ENCODE data around the gene APBA1. TPM values are rescaled to one million over a fixed set of nuclear protein-coding genes. Genes with fewer than 3 reads are reported as not detected.

APBA1 gene
- polyA plus RNA-seq, 2 donors: 0.82 to 1.3 TPM

- 71 to 76% methylated on average over 4 of the region's 4 CpGs for WGBS, 2 donors
- H3K4me3 ChIP-seq (ENCODE audit: low read depth in 1 of 2, low read length in 2 of 2): no peak overlapping the region
Measured at GRCh38 chr9:69678843-69679538, 6.8 kb upstream of the APBA1 start.

GRCh38 chr9:69677931-69678330 lies 5.8 kb upstream of the APBA1 start:
- H3K27ac ChIP-seq (ENCODE audit: low read depth in 2 of 2, low read length in 1 of 2): no peak overlapping the region
- no peak overlapping the region for H3K4me3 ChIP-seq (ENCODE audit: low read depth in 1 of 2, low read length in 2 of 2)
- no peaks in the 10 kb centered on the region for H3K9me3 ChIP-seq (ENCODE audit: control insufficient read depth in 2 of 2, insufficient read depth in 1 of 2, low read depth in 1 of 2, low read length in 1 of 2)
- no peaks in the 10 kb centered on the region for H3K27me3 ChIP-seq (ENCODE audit: control insufficient read depth in 1 of 2, insufficient read depth in 2 of 2, low read length in 2 of 2)
- H3K36me3 ChIP-seq (ENCODE audit: control insufficient read depth in 2 of 2, insufficient read depth in 2 of 2, low read length in 1 of 2): no peaks in the 10 kb centered on the region
- WGBS, 2 donors: 85 to 88% methylated on average over 5 of the region's 5 CpGs
- peaks cover 0 to 2% of the 10 kb centered on the region in 2 donors for H3K4me1 ChIP-seq (ENCODE audit: control insufficient read depth in 2 of 2, insufficient read depth in 2 of 2, low read length in 1 of 2)

More at GRCh38 chr9:69678843-69679538, 6.8 kb upstream of the APBA1 start:
- Histone ChIP-seq H3K27me3 (ENCODE audit: control insufficient read depth in 1 of 2, insufficient read depth in 2 of 2, low read length in 2 of 2) (no peaks in the 10 kb centered on the region), H3K4me1 (ENCODE audit: control insufficient read depth in 2 of 2, insufficient read depth in 2 of 2, low read length in 1 of 2) (no peaks in the 10 kb centered on the region), H3K36me3 (ENCODE audit: control insufficient read depth in 2 of 2, insufficient read depth in 2 of 2, low read length in 1 of 2) (no peaks in the 10 kb centered on the region), H3K27ac (ENCODE audit: low read depth in 2 of 2, low read length in 1 of 2) (no peak overlapping the region), H3K9me3 (ENCODE audit: control insufficient read depth in 2 of 2, insufficient read depth in 1 of 2, low read depth in 1 of 2, low read length in 1 of 2) (no peaks in the 10 kb centered on the region)

GRCh38 chr9:69675563-69675962 lies 3.4 kb upstream of the APBA1 start:
- Histone ChIP-seq H3K36me3 (ENCODE audit: control insufficient read depth in 2 of 2, insufficient read depth in 2 of 2, low read length in 1 of 2) (no peaks in the 10 kb centered on the region), H3K4me3 (ENCODE audit: low read depth in 1 of 2, low read length in 2 of 2) (no peak overlapping the region), H3K4me1 (ENCODE audit: control insufficient read depth in 2 of 2, insufficient read depth in 2 of 2, low read length in 1 of 2) (peaks cover 0 to 8% of the 10 kb centered on the region in 2 donors), H3K9me3 (ENCODE audit: control insufficient read depth in 2 of 2, insufficient read depth in 1 of 2, low read depth in 1 of 2, low read length in 1 of 2) (peaks cover 0 to 2% of the 10 kb centered on the region in 2 donors), H3K27ac (ENCODE audit: low read depth in 2 of 2, low read length in 1 of 2) (peak overlapping the region; percentile 8 to 15), H3K27me3 (ENCODE audit: control insufficient read depth in 1 of 2, insufficient read depth in 2 of 2, low read length in 2 of 2) (no peaks in the 10 kb centered on the region)
- 74 to 85% methylated on average over 3 of the region's 3 CpGs for WGBS, 2 donors

- H3K9me3 ChIP-seq (ENCODE audit: control insufficient read depth in 2 of 2, insufficient read depth in 1 of 2, low read depth in 1 of 2, low read length in 1 of 2): peaks cover 0 to 2% of the 10 kb centered on the region in 2 donors
- H3K4me3 ChIP-seq (ENCODE audit: low read depth in 1 of 2, low read length in 2 of 2): no peak overlapping the region
- no peaks in the 10 kb centered on the region for H3K27me3 ChIP-seq (ENCODE audit: control insufficient read depth in 1 of 2, insufficient read depth in 2 of 2, low read length in 2 of 2)
- peaks cover 0 to 8% of the 10 kb centered on the region in 2 donors for H3K4me1 ChIP-seq (ENCODE audit: control insufficient read depth in 2 of 2, insufficient read depth in 2 of 2, low read length in 1 of 2)
- H3K27ac ChIP-seq (ENCODE audit: low read depth in 2 of 2, low read length in 1 of 2): peak overlapping the region in 1 of 2 donors; percentile 45
- WGBS, 2 donors: 33 to 42% methylated on average over 3 of the region's 3 CpGs
- H3K36me3 ChIP-seq (ENCODE audit: control insufficient read depth in 2 of 2, insufficient read depth in 2 of 2, low read length in 1 of 2): no peaks in the 10 kb centered on the region
Measured at GRCh38 chr9:69674716-69675438, 2.7 kb upstream of the APBA1 start.

GRCh38 chr9:69674112-69674685 lies 2.0 kb upstream of the APBA1 start:
- Histone ChIP-seq H3K36me3 (ENCODE audit: control insufficient read depth in 2 of 2, insufficient read depth in 2 of 2, low read length in 1 of 2) (no peaks in the 10 kb centered on the region), H3K27ac (ENCODE audit: low read depth in 2 of 2, low read length in 1 of 2) (peak overlapping the region; percentile 45 to 53), H3K4me3 (ENCODE audit: low read depth in 1 of 2, low read length in 2 of 2) (no peak overlapping the region), H3K4me1 (ENCODE audit: control insufficient read depth in 2 of 2, insufficient read depth in 2 of 2, low read length in 1 of 2) (peaks cover 0 to 8% of the 10 kb centered on the region in 2 donors), H3K9me3 (ENCODE audit: control insufficient read depth in 2 of 2, insufficient read depth in 1 of 2, low read depth in 1 of 2, low read length in 1 of 2) (peaks cover 0 to 2% of the 10 kb centered on the region in 2 donors), H3K27me3 (ENCODE audit: control insufficient read depth in 1 of 2, insufficient read depth in 2 of 2, low read length in 2 of 2) (no peaks in the 10 kb centered on the region)
- 71 to 77% methylated on average over 11 of the region's 11 CpGs for WGBS, 2 donors

- WGBS, 2 donors: 42 to 45% methylated on average over 6 of the region's 6 CpGs
- peaks cover 0 to 8% of the 10 kb centered on the region in 2 donors for H3K4me1 ChIP-seq (ENCODE audit: control insufficient read depth in 2 of 2, insufficient read depth in 2 of 2, low read length in 1 of 2)
- peak overlapping the region; percentile 80 to 81 for H3K4me3 ChIP-seq (ENCODE audit: low read depth in 1 of 2, low read length in 2 of 2)
- H3K36me3 ChIP-seq (ENCODE audit: control insufficient read depth in 2 of 2, insufficient read depth in 2 of 2, low read length in 1 of 2): no peaks in the 10 kb centered on the region
- H3K9me3 ChIP-seq (ENCODE audit: control insufficient read depth in 2 of 2, insufficient read depth in 1 of 2, low read depth in 1 of 2, low read length in 1 of 2): peaks cover 0 to 2% of the 10 kb centered on the region in 2 donors
- no peaks in the 10 kb centered on the region for H3K27me3 ChIP-seq (ENCODE audit: control insufficient read depth in 1 of 2, insufficient read depth in 2 of 2, low read length in 2 of 2)
- peak overlapping the region; percentile 47 to 53 for H3K27ac ChIP-seq (ENCODE audit: low read depth in 2 of 2, low read length in 1 of 2)
Measured at GRCh38 chr9:69673311-69673640, 1.1 kb upstream of the APBA1 start.

GRCh38 chr9:69672596-69673310 lies 582 bp upstream of the APBA1 start:
- Histone ChIP-seq H3K9me3 (ENCODE audit: control insufficient read depth in 2 of 2, insufficient read depth in 1 of 2, low read depth in 1 of 2, low read length in 1 of 2) (peaks cover 0 to 2% of the 10 kb centered on the region in 2 donors), H3K36me3 (ENCODE audit: control insufficient read depth in 2 of 2, insufficient read depth in 2 of 2, low read length in 1 of 2) (no peaks in the 10 kb centered on the region), H3K27me3 (ENCODE audit: control insufficient read depth in 1 of 2, insufficient read depth in 2 of 2, low read length in 2 of 2) (no peaks in the 10 kb centered on the region), H3K27ac (ENCODE audit: low read depth in 2 of 2, low read length in 1 of 2) (peak overlapping the region; percentile 66 to 71), H3K4me3 (ENCODE audit: low read depth in 1 of 2, low read length in 2 of 2) (peak overlapping the region; percentile 80 to 81), H3K4me1 (ENCODE audit: control insufficient read depth in 2 of 2, insufficient read depth in 2 of 2, low read length in 1 of 2) (peaks cover 0 to 8% of the 10 kb centered on the region in 2 donors)
- 1% methylated on average over 41 to 60 of the region's 60 CpGs for WGBS, 2 donors

GRCh38 chr9:69671311-69671878 lies 776 bp downstream of the APBA1 start:
- H3K27me3 ChIP-seq (ENCODE audit: control insufficient read depth in 1 of 2, insufficient read depth in 2 of 2, low read length in 2 of 2): no peaks in the 10 kb centered on the region
- H3K4me1 ChIP-seq (ENCODE audit: control insufficient read depth in 2 of 2, insufficient read depth in 2 of 2, low read length in 1 of 2): peaks cover 0 to 8% of the 10 kb centered on the region in 2 donors
- whole genome bisulfite sequencing, 2 donors: 43 to 51% methylated on average over 15 of the region's 15 CpGs
- no peaks in the 10 kb centered on the region for H3K36me3 ChIP-seq (ENCODE audit: control insufficient read depth in 2 of 2, insufficient read depth in 2 of 2, low read length in 1 of 2)
- peaks cover 0 to 2% of the 10 kb centered on the region in 2 donors for H3K9me3 ChIP-seq (ENCODE audit: control insufficient read depth in 2 of 2, insufficient read depth in 1 of 2, low read depth in 1 of 2, low read length in 1 of 2)
- H3K27ac ChIP-seq (ENCODE audit: low read depth in 2 of 2, low read length in 1 of 2): peak overlapping the region; percentile 29 to 74
- H3K4me3 ChIP-seq (ENCODE audit: low read depth in 1 of 2, low read length in 2 of 2): peak overlapping the region; percentile 80 to 81

GRCh38 chr9:69667306-69667705 lies 4.9 kb downstream of the APBA1 start:
- H3K4me3 ChIP-seq (ENCODE audit: low read depth in 1 of 2, low read length in 2 of 2): no peak overlapping the region
- 97% methylated on average over 1 of the region's 1 CpG for WGBS, 2 donors
- H3K27me3 ChIP-seq (ENCODE audit: control insufficient read depth in 1 of 2, insufficient read depth in 2 of 2, low read length in 2 of 2): peaks cover 0 to 3% of the 10 kb centered on the region in 2 donors
- H3K27ac ChIP-seq (ENCODE audit: low read depth in 2 of 2, low read length in 1 of 2): no peak overlapping the region
- H3K9me3 ChIP-seq (ENCODE audit: control insufficient read depth in 2 of 2, insufficient read depth in 1 of 2, low read depth in 1 of 2, low read length in 1 of 2): peaks cover 0 to 2% of the 10 kb centered on the region in 2 donors
- H3K4me1 ChIP-seq (ENCODE audit: control insufficient read depth in 2 of 2, insufficient read depth in 2 of 2, low read length in 1 of 2): peaks cover 0 to 6% of the 10 kb centered on the region in 2 donors
- no peaks in the 10 kb centered on the region for H3K36me3 ChIP-seq (ENCODE audit: control insufficient read depth in 2 of 2, insufficient read depth in 2 of 2, low read length in 1 of 2)
